HG03280 (cell line): ENCODE data around the gene ZDHHC14.
"Not testable (repeated sequence)": the region's sequence is repeated elsewhere in the genome, so short reads cannot be mapped to it uniquely, and the experiment has no call there.

Source experiments
- ATAC-seq: cut with Tn5 transposase; IDR thresholded peaks from one replicate; pipeline ENCODE4 v1.9.1; 2021; ENCODE audit warnings: mild to moderate bottlenecking, moderate library complexity; ENCODE audit not compliant: unreplicated experiment

The ZDHHC14 gene

DNA sequence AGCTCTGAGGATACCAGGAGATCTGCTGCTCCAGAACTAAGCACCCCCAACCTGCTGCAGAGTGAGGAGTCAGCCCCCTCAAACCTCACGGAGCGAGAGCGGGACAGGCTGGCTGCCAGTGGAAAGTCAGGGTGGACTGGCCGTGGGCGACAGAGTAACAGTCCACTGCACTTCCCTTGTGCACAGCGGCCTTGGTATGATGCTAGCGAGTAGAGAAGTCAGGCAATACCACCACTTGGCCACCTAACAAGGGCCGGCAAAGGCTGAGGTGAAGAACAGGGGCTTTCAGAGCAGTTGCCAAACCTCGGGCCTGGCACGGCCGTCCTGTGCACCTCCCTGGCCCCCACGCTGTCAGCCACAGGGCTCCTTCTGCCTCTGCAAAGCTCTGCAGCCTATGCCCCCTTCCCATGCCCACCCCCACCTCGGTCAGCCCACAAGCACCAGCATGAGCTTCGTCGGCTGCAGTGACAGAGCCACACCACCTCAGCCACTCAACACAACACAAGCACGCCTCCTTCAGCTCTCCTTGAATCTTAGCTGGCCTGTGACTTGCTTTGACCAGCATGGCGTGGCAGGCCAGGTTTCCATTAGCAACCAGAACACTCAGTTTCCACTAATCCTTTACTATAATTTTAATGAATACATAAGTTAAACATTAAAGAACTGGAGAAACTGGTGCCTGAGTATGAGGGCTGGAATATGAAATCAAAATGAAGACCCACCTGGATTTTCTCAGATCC, 314.5 kb downstream of the ZDHHC14 start:
- ATAC-seq: no peak

DNA sequence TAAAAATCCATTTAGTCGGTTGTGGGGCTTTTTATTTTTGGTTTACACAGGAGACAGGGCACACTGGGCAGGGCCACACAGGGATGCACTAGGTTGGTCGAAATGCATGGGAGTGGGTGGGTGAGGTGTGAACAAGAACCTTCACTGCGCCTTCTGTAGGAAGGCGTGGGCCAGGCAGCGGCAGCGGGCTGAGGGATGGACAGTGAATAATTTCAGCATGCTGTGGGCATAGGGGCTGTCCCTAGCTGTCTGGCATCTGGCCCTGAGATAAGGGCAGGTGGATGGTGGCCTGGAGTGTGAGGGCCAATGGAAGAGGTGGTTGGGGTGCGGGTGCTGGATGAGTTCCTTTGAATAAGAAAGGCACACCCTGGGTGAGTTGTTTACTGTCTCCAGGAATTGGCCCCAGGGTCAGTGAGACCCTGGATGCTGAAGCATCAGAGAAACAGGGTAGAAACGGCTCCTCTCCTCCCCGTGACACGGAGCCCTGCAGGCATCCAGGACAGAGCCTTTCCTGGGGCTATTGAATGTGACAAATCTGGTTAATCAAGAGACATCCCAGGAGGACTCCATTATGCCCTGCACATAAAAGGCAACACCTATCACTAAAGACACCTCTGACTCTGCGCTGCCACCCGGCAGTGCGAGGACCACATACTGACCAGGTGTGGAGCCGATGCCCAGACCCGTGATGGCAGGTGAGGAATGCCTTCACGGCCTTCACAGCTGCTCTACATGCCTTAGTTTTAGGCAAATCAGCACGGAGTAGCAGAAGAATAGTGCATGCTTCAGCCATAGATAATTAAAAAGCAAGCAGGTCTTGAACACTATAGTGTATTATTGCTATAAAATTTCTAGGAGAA, 319.0 kb downstream of the ZDHHC14 start:
- ATAC-seq: no peak

DNA sequence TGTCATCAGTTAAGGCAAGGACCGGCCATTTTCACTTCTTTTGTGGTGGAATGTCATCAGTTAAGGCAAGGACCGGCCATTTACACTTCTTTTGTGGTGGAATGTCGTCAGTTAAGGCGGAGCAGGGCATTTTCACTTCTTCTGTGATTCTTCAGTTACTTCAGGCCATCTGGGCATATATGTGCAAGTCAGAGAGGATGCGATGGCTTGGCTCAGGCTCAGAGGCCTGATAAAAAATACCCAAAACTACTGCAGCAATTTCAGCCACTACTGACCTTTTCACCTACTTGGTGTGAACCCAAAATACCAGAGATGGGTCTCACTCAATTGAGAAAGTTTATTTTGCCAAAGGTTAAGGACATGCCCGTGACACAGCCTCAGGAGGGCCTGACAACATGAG, 325.4 kb downstream of the ZDHHC14 start:
- ATAC-seq: not testable (repeated sequence)

DNA sequence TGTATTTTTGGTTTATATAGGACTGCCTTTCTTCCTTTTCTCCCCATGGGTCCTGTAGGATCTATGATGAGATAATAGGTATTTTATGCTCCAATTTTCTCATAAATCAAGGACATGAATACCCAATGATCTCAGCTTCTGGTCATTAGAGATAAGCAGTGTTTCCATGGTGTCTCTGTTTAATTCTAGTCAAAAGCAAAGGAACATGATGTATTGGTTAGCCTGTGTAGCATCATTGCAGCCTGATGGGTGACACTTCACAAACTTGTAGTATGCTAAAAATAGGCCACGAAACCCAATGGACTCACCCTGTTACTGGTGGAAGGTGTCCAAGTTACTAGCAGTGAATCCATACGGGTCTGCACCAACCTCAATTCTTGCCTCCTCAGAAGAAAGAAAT, 325.9 kb downstream of the ZDHHC14 start:
- no peak for ATAC-seq

DNA sequence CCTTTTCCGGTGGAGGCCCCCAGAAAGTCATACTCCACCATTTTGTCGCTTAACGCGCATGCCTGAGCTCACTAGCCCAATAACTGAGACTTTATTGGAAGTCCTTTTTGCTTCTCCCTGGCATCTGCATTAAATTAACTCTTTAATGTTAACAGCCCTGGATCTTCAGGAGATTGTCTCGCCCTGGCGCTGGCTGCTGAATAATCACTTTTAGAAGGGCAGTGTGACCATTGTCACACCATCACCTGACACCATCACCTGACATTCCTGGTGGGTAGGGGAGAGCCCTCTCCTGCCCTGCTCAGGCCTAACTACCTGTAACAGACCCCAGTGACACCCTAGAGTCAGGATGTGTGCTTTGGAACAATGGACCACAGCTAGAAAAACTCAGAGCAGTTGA, 326.6 kb downstream of the ZDHHC14 start:
- ATAC-seq: no peak

DNA sequence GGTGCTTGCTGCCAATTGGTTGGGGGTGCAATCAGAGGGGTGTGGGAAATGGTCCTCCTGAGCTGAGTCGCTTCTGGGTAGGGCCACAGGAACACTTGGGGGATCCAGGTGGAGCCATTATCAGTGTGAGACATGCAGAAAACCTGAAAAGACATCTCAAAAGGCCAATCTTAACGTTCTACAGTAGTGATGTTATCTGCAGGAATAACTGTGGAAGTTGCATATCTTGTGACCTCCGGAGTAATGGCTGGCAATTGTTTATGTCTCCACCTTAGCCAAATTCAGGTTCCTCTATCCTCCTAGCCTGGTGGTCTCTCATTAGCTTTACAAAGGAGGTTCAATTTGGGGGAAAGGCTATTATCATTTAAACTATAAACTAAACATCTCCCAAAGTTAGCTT, 327.2 kb downstream of the ZDHHC14 start:
- no peak for ATAC-seq

DNA sequence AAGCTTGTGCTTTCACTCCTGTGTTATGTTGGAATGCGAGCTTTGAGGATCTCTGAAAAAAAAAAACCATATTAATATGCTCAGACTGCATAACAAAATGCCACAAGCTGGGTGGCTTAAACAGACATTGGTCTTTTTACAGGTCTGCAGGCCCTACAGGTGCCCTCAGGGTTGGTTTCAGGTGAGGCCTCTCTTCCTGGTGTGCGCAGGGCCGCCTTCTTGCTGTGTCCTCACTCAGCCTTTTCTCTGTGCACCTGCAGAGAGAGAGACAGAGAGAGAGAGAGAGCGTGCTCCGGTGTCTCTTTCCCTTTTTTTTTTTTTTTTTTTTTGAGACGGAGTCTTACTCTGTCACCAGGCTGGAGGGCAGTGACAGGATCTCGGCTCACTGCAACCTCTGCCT, 327.9 kb downstream of the ZDHHC14 start:
- ATAC-seq: no peak

DNA sequence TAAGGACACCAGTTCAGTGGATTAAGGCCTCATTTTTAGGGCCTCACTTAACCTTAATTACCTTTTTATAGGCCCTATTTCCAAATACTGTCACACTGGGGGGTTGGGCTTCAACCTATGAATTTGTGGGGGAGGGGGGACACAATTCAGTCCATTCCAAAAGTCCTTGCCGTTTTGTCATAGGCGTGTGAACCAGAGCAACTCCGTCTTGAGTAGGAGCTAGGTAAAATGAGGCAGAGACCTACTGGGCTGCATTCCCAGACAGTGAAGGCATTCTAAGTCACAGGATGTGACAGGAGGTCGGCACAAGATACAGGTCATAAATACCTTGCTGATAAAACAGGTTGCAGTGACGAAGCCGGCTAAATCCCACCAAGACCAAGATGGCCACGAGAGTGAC, 328.6 kb downstream of the ZDHHC14 start:
- ATAC-seq: no peak

DNA sequence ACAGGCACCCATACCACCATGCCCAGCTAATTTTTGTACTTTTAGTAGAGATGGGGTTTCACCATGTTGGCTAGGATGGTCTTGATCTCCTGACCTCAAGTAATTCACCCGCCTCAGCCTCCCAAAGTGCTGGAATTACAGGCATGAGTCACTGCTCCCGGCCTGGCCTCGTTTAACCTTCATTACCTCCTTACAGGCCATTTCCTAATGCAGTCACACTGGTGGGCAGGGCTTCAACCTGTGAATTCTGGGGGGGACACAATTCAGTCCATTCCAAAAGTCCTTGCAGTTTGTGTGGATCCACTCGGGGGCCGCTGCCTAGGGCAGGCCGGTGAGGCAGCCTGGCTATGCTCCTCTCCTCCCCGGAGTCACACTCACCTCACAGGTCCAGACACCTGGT, 329.6 kb downstream of the ZDHHC14 start:
- ATAC-seq: no peak

DNA sequence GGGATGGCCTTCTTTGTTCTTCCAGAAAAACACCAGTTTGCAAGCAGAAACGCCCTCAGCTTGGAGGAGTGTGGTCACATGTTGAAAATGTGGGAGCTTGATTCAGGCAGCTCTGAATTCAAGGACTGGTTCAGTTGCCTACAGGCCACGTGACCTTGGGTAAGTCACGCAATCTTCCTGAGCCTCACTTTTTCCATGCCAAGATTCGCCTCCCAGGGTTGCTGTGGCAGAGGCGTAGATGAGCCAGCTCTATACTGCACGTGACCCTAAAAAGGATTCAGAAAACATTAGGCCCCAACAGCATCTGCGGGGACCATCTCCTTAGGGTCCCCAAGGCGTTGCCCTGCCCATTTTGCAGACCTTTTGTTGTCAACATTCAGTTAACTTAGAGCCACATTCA, 330.1 kb downstream of the ZDHHC14 start:
- no peak for ATAC-seq

DNA sequence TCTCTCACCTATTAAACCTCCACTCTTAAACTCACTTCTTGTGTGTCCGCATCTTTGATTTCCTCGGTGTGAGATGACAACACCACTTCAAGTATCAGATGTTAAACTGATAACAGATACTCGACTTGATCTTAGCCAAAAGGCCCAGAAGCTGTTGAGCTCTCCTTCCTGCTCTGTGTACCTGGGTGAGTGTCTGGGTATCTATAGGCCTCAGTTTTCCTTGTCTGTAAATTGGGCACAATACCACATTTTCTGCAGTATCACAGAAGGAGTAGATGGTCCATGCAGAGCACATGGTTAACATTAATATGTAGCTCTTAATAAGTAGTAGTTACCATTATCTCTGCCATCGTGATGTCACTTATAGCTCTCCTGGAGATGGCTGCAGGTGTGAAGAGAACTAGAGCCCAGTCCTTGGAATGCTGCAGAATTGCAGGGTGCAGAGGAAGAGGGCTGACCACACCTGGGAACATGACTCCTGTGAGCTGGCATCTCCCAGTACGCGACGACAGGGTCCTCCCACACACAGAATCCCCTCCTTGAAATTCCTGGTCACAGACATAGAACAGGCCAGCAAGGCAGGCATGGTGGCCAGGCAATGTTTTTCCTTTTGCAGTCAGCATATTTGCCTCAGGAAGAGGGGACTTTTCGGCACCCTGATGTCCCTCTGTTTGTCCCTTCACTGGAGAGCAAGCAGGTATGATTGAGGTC, 331.8 kb downstream of the ZDHHC14 start:
- no peak for ATAC-seq

DNA sequence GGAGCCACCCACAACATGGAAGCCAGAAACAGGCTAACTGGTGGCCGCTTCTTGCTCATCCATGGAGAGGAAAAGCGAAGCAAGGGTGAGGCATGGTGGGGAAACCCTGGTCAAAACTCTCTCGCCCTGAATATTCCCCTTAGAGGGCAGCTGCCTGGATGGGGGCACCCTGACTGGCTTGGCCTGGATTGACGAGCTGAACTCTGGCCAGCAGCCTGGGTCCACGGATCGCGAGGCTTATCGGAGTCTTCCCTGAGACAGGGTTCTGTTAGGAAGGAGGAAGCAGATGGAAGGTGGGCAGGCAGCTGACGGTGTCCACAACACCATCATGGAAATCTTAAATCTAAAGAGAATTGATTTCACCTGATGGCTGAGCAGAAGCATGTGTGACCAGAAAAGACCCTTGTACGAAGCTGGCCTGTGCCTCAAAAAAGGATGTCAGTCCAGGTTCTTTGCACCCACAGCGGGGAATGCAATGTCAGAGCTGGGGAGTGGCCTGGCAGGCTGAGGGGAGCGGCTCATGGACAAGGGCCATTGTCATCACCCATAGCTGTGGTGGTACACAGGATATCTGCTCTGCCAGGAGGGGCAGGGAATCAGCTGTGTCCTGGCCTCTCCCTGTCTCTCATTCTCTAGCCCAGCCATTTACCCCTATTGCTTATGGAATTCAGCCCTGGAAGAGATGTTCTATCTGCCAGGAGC, 332.6 kb downstream of the ZDHHC14 start:
- no peak for ATAC-seq

DNA sequence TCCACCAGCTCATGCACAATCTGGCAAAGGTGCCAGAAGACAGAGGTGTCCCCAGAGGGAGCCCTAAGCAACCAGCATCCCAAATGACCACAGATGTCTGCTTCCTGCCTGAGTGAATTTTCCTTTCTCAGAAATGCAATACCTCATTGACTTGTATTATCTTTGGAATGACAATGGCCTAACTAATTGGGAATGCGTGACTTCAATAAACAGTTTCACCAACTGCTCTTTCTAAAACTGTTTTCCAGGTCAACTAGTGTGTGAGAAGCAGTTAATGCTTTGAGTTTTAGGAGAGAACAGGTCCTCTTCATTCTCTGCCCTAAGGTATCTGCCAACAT, 333.1 kb downstream of the ZDHHC14 start:
- no peak for ATAC-seq

DNA sequence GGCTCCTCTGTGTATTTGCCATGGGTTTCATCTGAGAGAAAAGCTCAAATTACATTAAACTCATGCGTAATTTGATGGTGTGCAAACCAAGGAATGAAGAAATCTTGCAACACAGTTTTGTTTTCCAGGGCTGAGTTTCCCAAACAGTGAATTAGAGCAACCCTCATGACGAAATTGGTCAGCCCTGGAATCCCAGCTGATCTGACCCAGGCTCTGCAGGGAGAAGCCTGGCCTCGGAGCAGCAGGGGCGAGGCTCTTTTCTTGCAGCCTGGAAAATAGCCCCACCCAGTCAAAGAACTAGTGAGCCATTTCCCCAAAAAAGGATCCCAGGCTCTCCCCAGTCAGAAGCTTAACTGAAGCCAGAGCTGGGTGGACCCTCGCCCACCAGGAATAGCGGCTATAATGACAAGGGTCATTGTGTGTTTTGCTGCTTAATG, 334.8 kb downstream of the ZDHHC14 start:
- no peak for ATAC-seq

DNA sequence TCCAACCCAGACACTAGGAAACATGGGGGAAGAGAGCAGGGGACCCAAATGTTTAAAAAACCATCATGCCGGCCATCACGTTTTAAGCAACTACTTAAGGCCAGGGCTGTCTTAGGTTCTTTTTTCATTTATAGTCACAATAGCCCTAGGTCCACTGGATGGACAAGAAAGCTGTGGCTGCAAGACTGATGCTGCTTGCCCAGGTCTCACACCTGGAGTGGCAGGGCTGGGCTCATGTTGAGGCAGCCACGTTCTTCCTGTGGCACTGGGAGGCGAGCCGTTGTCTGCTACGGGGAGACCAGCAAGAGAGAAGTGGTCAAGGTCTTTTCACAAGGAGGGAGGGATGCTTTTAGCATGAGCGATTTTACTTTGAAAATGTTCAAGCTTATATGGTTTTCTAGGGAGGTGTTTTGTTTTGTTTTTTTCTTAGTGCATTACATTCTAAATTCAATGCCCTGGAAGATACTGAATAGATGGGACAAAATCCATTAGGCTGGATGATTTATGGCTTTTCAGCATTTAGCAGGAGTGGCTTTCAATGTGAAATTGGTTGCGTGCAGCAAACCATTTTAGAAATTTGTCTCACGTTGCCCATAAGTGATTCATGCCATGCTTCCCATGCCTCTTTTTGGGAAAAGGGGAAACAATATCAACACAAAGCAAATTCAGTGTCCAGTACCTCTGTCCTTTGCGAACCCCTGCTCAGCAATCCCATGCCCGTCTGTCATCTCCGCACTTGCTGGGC, 335.4 kb downstream of the ZDHHC14 start:
- no peak for ATAC-seq

DNA sequence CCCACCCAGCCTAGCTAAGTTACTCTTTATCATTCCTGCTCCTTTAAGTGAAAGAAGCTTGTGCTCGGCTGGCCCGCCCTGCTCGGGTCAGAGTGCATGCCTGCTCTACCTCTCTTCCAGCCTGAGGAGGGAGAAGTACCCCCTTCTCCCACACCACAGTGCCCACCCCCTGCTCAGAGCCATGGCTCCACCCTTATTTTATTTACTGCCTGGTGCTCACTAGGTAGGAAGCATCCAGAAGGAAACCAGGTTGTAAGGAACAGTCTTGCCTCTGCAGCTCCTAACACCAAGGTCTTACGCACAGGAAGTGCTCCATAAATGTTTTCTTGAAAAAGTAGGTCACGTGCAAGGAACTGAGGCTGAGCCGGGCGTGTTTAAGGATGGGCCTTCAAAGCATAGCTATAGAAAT, 336.4 kb downstream of the ZDHHC14 start:
- no peak for ATAC-seq

DNA sequence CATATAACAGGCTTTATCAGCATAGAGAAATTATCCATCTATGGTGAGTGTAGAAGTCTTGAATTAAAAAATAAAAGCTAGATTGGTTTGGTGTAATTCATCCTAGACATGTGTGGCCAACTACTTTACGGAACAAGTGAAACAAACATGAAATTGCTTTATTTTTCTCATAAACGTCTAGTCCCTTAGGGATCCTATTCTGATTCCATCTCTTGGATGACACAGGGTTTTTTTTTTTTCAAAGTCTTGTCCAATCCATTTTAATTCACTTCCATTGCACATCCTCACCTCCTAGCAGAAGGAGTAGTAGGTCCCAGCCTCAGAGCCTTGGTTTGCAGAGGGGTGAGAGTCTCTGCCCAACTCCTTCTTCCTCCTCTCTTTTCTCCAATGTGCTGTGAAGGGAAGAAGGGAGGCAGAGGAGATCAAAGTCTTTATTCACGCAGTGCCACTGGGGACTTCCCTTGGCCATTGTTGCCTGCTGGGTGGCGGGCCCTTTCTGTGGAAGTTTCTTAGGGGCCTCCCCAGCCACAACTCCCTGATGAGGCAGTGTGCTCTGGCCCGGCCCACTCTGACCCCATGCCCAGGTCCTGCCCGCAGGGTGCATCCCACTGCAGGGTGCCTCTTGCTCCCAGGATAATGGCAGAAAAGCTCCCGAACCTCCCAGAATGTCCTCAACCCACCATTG, 337.7 kb downstream of the ZDHHC14 start:
- ATAC-seq: no peak

DNA sequence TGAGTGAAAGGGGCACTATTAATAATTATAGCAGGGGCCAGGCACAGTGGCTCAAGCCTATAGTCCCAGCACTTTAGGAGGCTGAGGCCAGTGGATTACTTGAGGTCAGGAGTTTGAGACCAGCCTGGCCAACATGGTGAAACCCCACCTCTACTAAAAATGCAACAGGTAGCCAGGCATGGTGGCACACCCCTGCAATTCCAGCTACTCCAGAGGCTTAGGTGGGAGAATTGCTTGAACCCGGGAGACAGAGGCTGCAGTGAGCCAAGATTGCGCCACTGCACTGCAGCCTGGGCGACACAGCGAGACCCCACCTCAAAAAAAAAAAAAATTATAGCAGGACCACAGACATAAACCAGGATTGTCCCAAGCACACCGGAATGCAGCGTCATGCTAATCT, 340.0 kb downstream of the ZDHHC14 start:
- ATAC-seq: not testable (repeated sequence)

DNA sequence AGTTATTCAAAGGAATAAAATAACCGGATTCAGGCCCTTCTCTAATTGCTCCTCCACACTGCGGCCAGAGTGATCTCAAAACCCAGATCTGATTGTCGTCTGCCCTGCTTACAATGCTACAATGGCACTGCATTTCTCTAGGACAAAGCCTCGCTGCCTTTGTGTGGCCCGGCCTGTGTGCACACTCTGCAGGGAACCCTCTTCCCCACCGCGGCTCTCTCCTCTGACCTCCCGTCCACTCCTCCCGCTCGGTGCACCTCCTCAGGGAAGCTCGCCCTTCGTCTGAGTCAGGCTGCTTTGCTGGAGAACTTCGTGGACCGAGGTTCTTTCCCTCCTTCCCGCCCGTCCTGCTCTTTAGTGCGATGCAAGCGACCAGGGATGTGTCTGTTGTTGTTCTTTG, 340.4 kb downstream of the ZDHHC14 start:
- no peak for ATAC-seq

DNA sequence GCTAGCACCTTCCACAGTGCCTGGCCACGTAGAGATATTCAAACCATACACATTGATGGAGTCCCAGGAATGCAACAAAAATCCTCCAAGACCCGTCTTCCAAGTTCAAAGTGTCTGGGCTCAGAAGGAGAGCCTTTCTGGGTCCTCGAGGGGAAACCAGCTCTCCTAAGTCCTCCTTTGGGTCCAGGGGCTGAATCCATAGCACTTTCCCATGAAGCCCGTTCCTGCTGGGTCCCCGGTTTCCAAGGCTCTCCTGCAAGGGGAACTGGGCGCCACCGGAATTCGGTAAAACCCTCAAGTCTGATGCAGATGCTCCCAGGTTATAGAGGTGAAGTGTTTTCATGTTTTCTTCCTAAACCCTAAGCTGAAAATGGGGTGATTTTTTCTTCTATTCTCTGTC, 340.8 kb downstream of the ZDHHC14 start:
- no peak for ATAC-seq
